Stimulated activated CD8-positive, alpha-beta memory T cell treated with anti-CD3 and anti-CD28 coated beads, Interleukin-12 subunit alpha, Interleukin-12 subunit beta, amount 100 ng/mL, for 24 hours (primary cell): ENCODE measurements around the gene FOSB.

Experiments
- DNase-seq: peaks from one replicate; pipeline ENCODE4 v3.0.0-alpha.2; 2020; ENCODE audit errors: extremely low read depth

FOSB gene

GRCh38 chr19:45442778-45443461, 24.9 kb upstream of the FOSB start:
- DNase-seq: no peak

GRCh38 chr19:45443462-45444317, 24.1 kb upstream of the FOSB start:
- no peak for DNase-seq

- DNase-seq: no peak
Observed at GRCh38 chr19:45444318-45445041, 23.3 kb upstream of the FOSB start.

GRCh38 chr19:45445139-45445538, 22.7 kb upstream of the FOSB start:
- no peak for DNase-seq

- no peak for DNase-seq
Observed at GRCh38 chr19:45446295-45446694, 21.5 kb upstream of the FOSB start.

GRCh38 chr19:45446944-45447343, 20.9 kb upstream of the FOSB start:
- no peak for DNase-seq

GRCh38 chr19:45448425-45448756, 19.4 kb upstream of the FOSB start:
- DNase-seq: no peak

GRCh38 chr19:45448887-45449299, 18.9 kb upstream of the FOSB start:
- DNase-seq: no peak

GRCh38 chr19:45450012-45450333, 17.8 kb upstream of the FOSB start:
- no peak for DNase-seq

- DNase-seq: no peak
Observed at GRCh38 chr19:45451131-45451849, 16.5 kb upstream of the FOSB start.

GRCh38 chr19:45451850-45452387, 15.9 kb upstream of the FOSB start:
- DNase-seq: no peak

GRCh38 chr19:45455707-45456499, 11.9 kb upstream of the FOSB start:
- DNase-seq: no peak

- no peak for DNase-seq
Observed at GRCh38 chr19:45456500-45456815, 11.3 kb upstream of the FOSB start.

GRCh38 chr19:45457776-45458175, 10.0 kb upstream of the FOSB start:
- no peak for DNase-seq

GRCh38 chr19:45460807-45461347, 6.9 kb upstream of the FOSB start:
- no peak for DNase-seq

- no peak for DNase-seq
Observed at GRCh38 chr19:45462174-45462573, 5.6 kb upstream of the FOSB start.

GRCh38 chr19:45463241-45463640, 4.6 kb upstream of the FOSB start:
- no peak for DNase-seq

GRCh38 chr19:45464274-45464673, 3.5 kb upstream of the FOSB start:
- DNase-seq: no peak

GRCh38 chr19:45464852-45465441, 2.8 kb upstream of the FOSB start:
- DNase-seq: no peak

- no peak for DNase-seq
Observed at GRCh38 chr19:45467115-45467455, 711 bp upstream of the FOSB start.

GRCh38 chr19:45468159-45468651, 409 bp downstream of the FOSB start:
- DNase-seq: no peak
